IPS-15b (cell line): ENCODE data around the gene DEPDC4.
"Not testable (repeated sequence)": the region's sequence is repeated elsewhere in the genome, so short reads cannot be mapped to it uniquely, and the experiment has no call there.

Experiments used
- H3K27me3 ChIP-seq: one replicate; pipeline ENCODE4 v1.6.1; 2013; ENCODE audit warnings: low read length; ENCODE audit not compliant: control insufficient read depth, insufficient read depth
- H3K36me3 ChIP-seq: one replicate; pipeline ENCODE4 v1.6.1; 2013; ENCODE audit warnings: low read length; ENCODE audit not compliant: control insufficient read depth, insufficient read depth
- H3K4me1 ChIP-seq: one replicate; pipeline ENCODE4 v1.6.1; 2013; ENCODE audit warnings: mild to moderate bottlenecking, low read length; ENCODE audit not compliant: control insufficient read depth, insufficient read depth
- H3K4me3 ChIP-seq: one replicate; pipeline ENCODE4 v1.5.1; 2013; ENCODE audit warnings: low read depth, low read length
- H3K9ac ChIP-seq: one replicate; pipeline ENCODE4 v1.6.1; 2013; ENCODE audit warnings: low read depth, mild to moderate bottlenecking, low read length
- H3K9me3 ChIP-seq: one replicate; pipeline ENCODE4 v1.6.1; 2013; ENCODE audit warnings: mild to moderate bottlenecking, low read length; ENCODE audit not compliant: control insufficient read depth, insufficient read depth

The DEPDC4 gene

GRCh38 chr12:100254876-100255275, 12.0 kb downstream of the DEPDC4 start:
- Histone ChIP-seq H3K27me3 (no peaks in the 10 kb centered on the region), H3K4me1 (no peaks in the 10 kb centered on the region), H3K9me3 (no peaks in the 10 kb centered on the region), H3K9ac (no peak overlapping the region), H3K36me3 (no peaks in the 10 kb centered on the region), H3K4me3 (no peak overlapping the region)

GRCh38 chr12:100253437-100253836, 13.4 kb downstream of the DEPDC4 start:
- Histone ChIP-seq H3K27me3 (no peaks in the 10 kb centered on the region), H3K9ac (no peak overlapping the region), H3K4me3 (no peak overlapping the region), H3K36me3 (no peaks in the 10 kb centered on the region), H3K4me1 (no peaks in the 10 kb centered on the region), H3K9me3 (no peaks in the 10 kb centered on the region)

DNA sequence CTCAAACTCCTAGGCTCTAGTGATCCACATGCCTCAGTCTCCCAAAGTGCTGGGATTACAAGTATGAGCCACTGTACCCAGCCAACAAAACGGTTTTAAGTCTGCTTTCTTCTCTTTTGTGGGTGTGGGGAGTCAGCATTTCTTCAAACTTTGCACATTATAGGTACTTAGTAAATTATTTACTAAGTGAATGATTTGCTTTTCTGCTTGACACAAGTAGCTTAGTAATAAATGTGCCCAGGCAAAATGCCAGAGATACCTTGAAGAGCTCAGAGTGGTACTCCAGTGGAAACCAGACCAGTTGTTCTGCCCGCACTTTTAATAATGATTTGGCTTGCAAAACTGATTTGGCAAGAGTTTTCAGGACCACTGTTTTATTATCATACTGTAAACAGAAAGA, 15.0 kb downstream of the DEPDC4 start:
- Histone ChIP-seq H3K36me3 (no peaks in the 10 kb centered on the region), H3K4me1 (no peaks in the 10 kb centered on the region), H3K9ac (no peak overlapping the region), H3K9me3 (no peaks in the 10 kb centered on the region), H3K4me3 (no peak overlapping the region), H3K27me3 (no peaks in the 10 kb centered on the region)

DNA sequence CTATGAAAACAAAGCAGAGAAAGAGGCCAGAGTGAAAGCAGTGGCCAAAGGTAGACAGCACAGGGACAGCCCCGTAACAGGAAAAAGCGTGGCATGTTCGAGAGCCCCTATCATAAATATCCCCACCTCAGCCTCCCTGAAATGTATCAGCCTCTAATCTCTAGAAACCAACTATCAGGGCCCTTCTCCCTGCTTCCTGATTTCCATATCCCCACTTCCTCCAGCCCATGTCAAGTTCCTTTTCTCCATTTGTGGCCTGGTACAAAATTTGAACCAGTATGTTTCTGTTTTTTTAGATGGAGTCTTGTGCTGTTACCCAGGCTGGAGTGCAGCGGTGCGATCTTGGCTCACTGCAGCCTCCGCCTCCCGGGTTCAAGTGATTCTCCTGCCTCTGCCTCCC, 16.9 kb downstream of the DEPDC4 start:
- Histone ChIP-seq H3K9ac (no peak overlapping the region), H3K27me3 (no peaks in the 10 kb centered on the region)

DNA sequence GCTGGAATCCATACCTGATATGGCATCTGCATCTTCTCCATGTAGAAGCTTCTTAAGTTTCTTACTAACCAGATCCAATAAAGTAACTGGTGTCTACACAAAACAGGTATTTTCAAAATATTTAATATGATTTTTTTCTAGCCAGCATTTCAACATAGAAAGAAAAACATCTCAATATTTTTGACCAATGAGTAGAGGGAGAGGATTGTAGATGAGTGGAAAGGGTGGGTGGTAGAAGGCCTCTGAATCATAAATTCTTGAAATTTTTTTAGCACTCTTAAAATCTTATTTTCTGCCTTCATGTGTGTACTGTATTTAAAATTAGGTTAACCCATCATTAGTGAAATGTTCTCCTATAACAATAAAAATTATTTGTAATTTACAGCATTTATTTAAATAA, 18.0 kb downstream of the DEPDC4 start:
- no peaks in the 10 kb centered on the region for H3K9me3 ChIP-seq
- no peak overlapping the region for H3K9ac ChIP-seq
- no peaks in the 10 kb centered on the region for H3K36me3 ChIP-seq
- no peaks in the 10 kb centered on the region for H3K4me1 ChIP-seq
- H3K4me3 ChIP-seq: no peak overlapping the region
- no peaks in the 10 kb centered on the region for H3K27me3 ChIP-seq

More for the DNA sequence above, 16.9 kb downstream of the DEPDC4 start:
- no peaks in the 10 kb centered on the region for H3K9me3 ChIP-seq
- no peaks in the 10 kb centered on the region for H3K4me1 ChIP-seq
- H3K4me3 ChIP-seq: no peak overlapping the region
- no peaks in the 10 kb centered on the region for H3K36me3 ChIP-seq

DNA sequence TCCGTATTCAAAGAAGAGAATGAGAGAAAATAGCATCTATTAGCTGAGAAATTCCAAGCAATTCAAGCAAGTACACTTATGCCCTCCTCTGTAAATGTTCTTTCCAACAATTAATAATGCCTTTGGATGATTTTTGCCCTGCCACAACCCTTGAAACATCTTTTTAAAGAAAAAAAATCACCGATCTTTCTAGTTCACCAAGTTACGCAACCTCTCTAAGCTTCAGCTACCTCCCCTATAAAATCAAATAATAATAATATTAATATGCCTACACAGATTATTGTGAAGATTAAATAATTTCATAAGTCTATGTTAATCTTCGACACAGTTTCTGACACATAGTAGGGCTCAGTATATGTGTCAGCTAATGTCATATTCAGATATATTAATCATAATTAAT, 19.1 kb downstream of the DEPDC4 start:
- Histone ChIP-seq H3K4me3 (no peak overlapping the region), H3K9ac (no peak overlapping the region), H3K27me3 (no peaks in the 10 kb centered on the region), H3K4me1 (no peaks in the 10 kb centered on the region), H3K9me3 (no peaks in the 10 kb centered on the region), H3K36me3 (no peaks in the 10 kb centered on the region)

GRCh38 chr12:100243137-100243536, 23.7 kb downstream of the DEPDC4 start:
- Histone ChIP-seq H3K9me3 (no peaks in the 10 kb centered on the region), H3K27me3 (no peaks in the 10 kb centered on the region), H3K4me3 (no peak overlapping the region), H3K9ac (no peak overlapping the region), H3K36me3 (no peaks in the 10 kb centered on the region), H3K4me1 (no peaks in the 10 kb centered on the region)

- H3K4me1 ChIP-seq: no peaks in the 10 kb centered on the region
- no peaks in the 10 kb centered on the region for H3K36me3 ChIP-seq
- no peaks in the 10 kb centered on the region for H3K27me3 ChIP-seq
- no peaks in the 10 kb centered on the region for H3K9me3 ChIP-seq
- H3K4me3 ChIP-seq: no peak overlapping the region
- H3K9ac ChIP-seq: no peak overlapping the region
These were observed 27.3 kb downstream of the DEPDC4 start for GRCh38 chr12:100239589-100239988.

DNA sequence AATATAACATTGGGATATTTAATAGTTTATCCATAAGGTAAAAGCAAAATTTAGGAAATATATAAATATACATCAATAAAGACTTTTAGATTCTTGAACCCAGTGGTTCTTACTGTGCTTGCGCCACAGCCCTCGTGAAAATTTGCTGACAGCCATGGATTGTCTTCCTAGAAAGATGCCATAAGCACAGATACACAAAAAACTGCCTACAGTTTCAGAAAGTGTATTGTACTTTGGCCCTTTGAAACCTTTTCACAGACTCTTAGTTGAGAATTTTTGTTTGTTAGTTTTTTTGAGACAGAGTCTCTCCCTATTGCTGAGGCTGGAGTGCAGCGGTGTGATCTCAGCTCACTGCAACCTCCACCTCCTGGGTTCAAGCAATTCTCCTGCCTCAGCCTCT, 28.1 kb downstream of the DEPDC4 start:
- Histone ChIP-seq H3K4me1 (no peaks in the 10 kb centered on the region), H3K9me3 (no peaks in the 10 kb centered on the region), H3K36me3 (no peaks in the 10 kb centered on the region), H3K27me3 (no peaks in the 10 kb centered on the region), H3K4me3 (no peak overlapping the region), H3K9ac (no peak overlapping the region)

- Histone ChIP-seq H3K27me3 (no peaks in the 10 kb centered on the region), H3K4me3 (no peak overlapping the region), H3K9ac (no peak overlapping the region), H3K9me3 (no peaks in the 10 kb centered on the region), H3K4me1 (no peaks in the 10 kb centered on the region), H3K36me3 (no peaks in the 10 kb centered on the region)
These were observed 32.1 kb downstream of the DEPDC4 start for GRCh38 chr12:100234591-100235304.

GRCh38 chr12:100234166-100234565, 32.7 kb downstream of the DEPDC4 start:
- Histone ChIP-seq H3K4me1 (no peaks in the 10 kb centered on the region), H3K27me3 (no peaks in the 10 kb centered on the region), H3K4me3 (no peak overlapping the region), H3K9me3 (no peaks in the 10 kb centered on the region), H3K9ac (no peak overlapping the region), H3K36me3 (no peaks in the 10 kb centered on the region)

DNA sequence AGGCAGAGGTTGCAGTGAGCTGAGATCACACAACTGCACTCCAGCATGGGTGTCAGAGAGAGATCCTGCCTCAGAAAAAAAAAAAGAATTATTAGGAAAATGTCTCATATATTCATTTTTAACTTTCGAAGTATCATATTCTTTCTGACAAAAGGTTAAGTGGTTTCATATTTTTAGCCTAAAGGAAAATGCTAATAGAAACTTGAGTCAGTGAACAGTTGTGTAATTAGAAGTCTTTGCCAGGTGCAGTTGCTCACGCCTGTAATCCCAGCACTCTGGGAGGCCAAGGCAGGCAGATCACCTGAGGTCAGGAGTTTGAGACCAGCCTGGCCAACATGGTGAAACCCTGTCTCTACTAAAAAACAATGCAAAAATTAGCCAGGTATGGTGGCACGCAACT, 35.0 kb downstream of the DEPDC4 start:
- not testable (repeated sequence) for H3K9me3 ChIP-seq, H3K27me3 ChIP-seq, H3K36me3 ChIP-seq, H3K9ac ChIP-seq, H3K4me3 ChIP-seq, H3K4me1 ChIP-seq
